A549 (cell line): ENCODE measurements around the gene ATG5.

ENCODE experiments used
- CTCF ChIP-seq: fragments of >200 bp; sonication (Bioruptor Twin); formaldehyde crosslinking; IDR thresholded peaks from 3 replicates; pipeline ENCODE4 v1.5.1; 2016
- MAFK ChIP-seq: fragments of 450-650 bp; IDR thresholded peaks from 2 replicates; pipeline ENCODE4 v1.6.1; 2014; ENCODE audit not compliant: partially characterized antibody

- TF ChIP-seq MAFK: no peak
- TF ChIP-seq CTCF: no peak
Measured at GRCh38 chr6:106241498-106241897, 84.1 kb downstream of the ATG5 start.
